ENCODE results near the gene NDUFB2.

- no peak for TF ChIP-seq CTCF (IDR thresholded peaks at IDR 0.05)
- TF ChIP-seq ZFX (IDR thresholded peaks at IDR 0.05; ENCODE audit: borderline replicate concordance), result no peak
Measured at GRCh38 chr7:140678816-140679130, 17.7 kb upstream of the NDUFB2 start.
